Trophoblast cell (in vitro differentiated cells and primary cell): ENCODE data around the gene SLC22A23.

ENCODE experiments used
- DNase-seq, 2 donors: peaks; one replicate each; pipeline ENCODE4 v3.0.0-alpha.2; 2016
- H2AFZ ChIP-seq: 2 replicates; pipeline ENCODE4 v1.6.1; 2013; ENCODE audit warnings: low read length, moderate library complexity, mild to moderate bottlenecking; ENCODE audit not compliant: insufficient read depth, poor library complexity
- H2AK5ac ChIP-seq: 2 replicates; pipeline ENCODE4 v1.6.1; 2013; ENCODE audit warnings: mild to moderate bottlenecking, low read length
- H2BK120ac ChIP-seq: 2 replicates; pipeline ENCODE4 v1.6.1; 2013; ENCODE audit warnings: low read length, mild to moderate bottlenecking, moderate library complexity; ENCODE audit not compliant: insufficient read depth, poor library complexity
- H2BK12ac ChIP-seq: 2 replicates; pipeline ENCODE4 v1.6.1; 2013; ENCODE audit warnings: mild to moderate bottlenecking, low read length, moderate library complexity
- H2BK5ac ChIP-seq: 2 replicates; pipeline ENCODE4 v1.6.1; 2013; ENCODE audit warnings: low read length, low read depth, moderate library complexity, mild to moderate bottlenecking; ENCODE audit not compliant: poor library complexity
- H3K14ac ChIP-seq: 2 replicates; pipeline ENCODE4 v1.6.1; 2013; ENCODE audit warnings: mild to moderate bottlenecking, low read length
- H3K18ac ChIP-seq: 2 replicates; pipeline ENCODE4 v1.6.1; 2013; ENCODE audit warnings: mild to moderate bottlenecking, low read length
- H3K23ac ChIP-seq: 2 replicates; pipeline ENCODE4 v1.6.1; 2013; ENCODE audit warnings: low read length
- H3K27ac ChIP-seq: 2 replicates; pipeline ENCODE4 v1.5.1; 2013; ENCODE audit warnings: low read depth, mild to moderate bottlenecking, inconsistent platforms, low read length, moderate library complexity
- H3K27me3 ChIP-seq: 2 replicates; pipeline ENCODE4 v1.6.1; 2013; ENCODE audit warnings: inconsistent platforms, mild to moderate bottlenecking, low read length, moderate library complexity; ENCODE audit not compliant: insufficient read depth
- H3K36me3 ChIP-seq, 2 experiments: 1 replicate in 1 of 2; 2 replicates in 1 of 2; pipeline ENCODE4 v1.6.1; 2013; ENCODE audit warnings: low read length in 2 of 2, mild to moderate bottlenecking in 2 of 2, moderate library complexity in 1 of 2; ENCODE audit not compliant: insufficient read depth in 2 of 2, control insufficient read depth in 1 of 2
- H3K4ac ChIP-seq: 2 replicates; pipeline ENCODE4 v1.6.1; 2013; ENCODE audit warnings: low read depth, mild to moderate bottlenecking, low read length, moderate library complexity
- H3K4me1 ChIP-seq, 2 experiments: 1 replicate in 1 of 2; 2 replicates in 1 of 2; pipeline ENCODE4 v1.6.1; 2013; ENCODE audit warnings: low read length in 2 of 2, mild to moderate bottlenecking in 2 of 2, moderate library complexity in 1 of 2; ENCODE audit not compliant: insufficient read depth in 2 of 2, control insufficient read depth in 1 of 2
- H3K4me2 ChIP-seq: 2 replicates; pipeline ENCODE4 v1.6.1; 2013; ENCODE audit warnings: inconsistent platforms, mild to moderate bottlenecking, low read length, moderate library complexity
- H3K4me3 ChIP-seq: 2 replicates; pipeline ENCODE4 v1.5.1; 2013; ENCODE audit warnings: mild to moderate bottlenecking, low read depth, low read length, inconsistent platforms
- H3K79me1 ChIP-seq: one replicate; pipeline ENCODE4 v1.6.1; 2013; ENCODE audit warnings: low read length
- H3K79me2 ChIP-seq: 2 replicates; pipeline ENCODE4 v1.6.1; 2013; ENCODE audit warnings: low read length, mild to moderate bottlenecking; ENCODE audit not compliant: control insufficient read depth, insufficient read depth, poor library complexity
- H3K9ac ChIP-seq: 2 replicates; pipeline ENCODE4 v1.6.1; 2013; ENCODE audit warnings: mild to moderate bottlenecking, low read length
- H3K9me3 ChIP-seq: 2 replicates; pipeline ENCODE4 v1.6.1; 2013; ENCODE audit warnings: low read depth, mild to moderate bottlenecking, control low read depth, inconsistent platforms, low read length; ENCODE audit not compliant: insufficient read depth
- H4K12ac ChIP-seq: 2 replicates; pipeline ENCODE4 v1.6.1; 2013; ENCODE audit warnings: low read depth, mild to moderate bottlenecking, low read length, moderate library complexity
- H4K8ac ChIP-seq: 2 replicates; pipeline ENCODE4 v1.6.1; 2013; ENCODE audit warnings: low read depth, mild to moderate bottlenecking, low read length, moderate library complexity
- H4K91ac ChIP-seq: one replicate; pipeline ENCODE4 v1.6.1; 2013; ENCODE audit warnings: low read depth, mild to moderate bottlenecking, low read length, moderate library complexity
- WGBS: extraction: QIAGEN DNeasy Blood & Tissue Kit; methylation state at CpG from one replicate; pipeline ENCODE4 v1.1.7; 2013; ENCODE audit warnings: missing lambda C conversion rate; ENCODE audit not compliant: insufficient read length, insufficient coverage; ENCODE audit errors: extremely low coverage; 5-methylcytosine and 5-hydroxymethylcytosine counted together

Gene SLC22A23

DNA sequence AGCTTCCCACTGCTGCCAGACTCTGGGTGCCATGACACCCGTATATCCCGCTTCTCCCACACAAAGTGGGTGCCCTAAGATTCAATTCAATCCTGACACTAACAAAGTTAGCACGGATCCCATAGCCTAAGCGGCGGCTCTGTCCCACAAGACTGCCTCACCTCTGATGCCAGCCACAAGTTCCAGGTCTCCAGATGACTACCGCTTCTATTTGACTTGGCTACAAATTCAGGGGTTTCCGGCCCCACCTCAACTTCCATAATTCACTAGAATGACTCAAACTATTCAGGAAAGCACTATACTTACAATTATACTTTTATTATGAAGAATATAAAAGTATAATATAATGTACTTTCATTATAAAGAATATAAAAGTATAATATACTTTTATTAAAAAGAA lies 24.8 kb upstream of the SLC22A23 start:
- H3K14ac ChIP-seq, result no peak overlapping the region
- H4K91ac ChIP-seq, result no peak overlapping the region
- H3K9me3 ChIP-seq, result peaks cover 1% of the 10 kb centered on the region
- H2AFZ ChIP-seq, result no peak overlapping the region
- no peak for DNase-seq
- H2BK120ac ChIP-seq, result no peak overlapping the region
- H2AK5ac ChIP-seq, result no peak overlapping the region
- no CpG with 5 or more reads among the region's 7 CpGs for WGBS
- H3K36me3 ChIP-seq, result no peaks in the 10 kb centered on the region
- no peak overlapping the region for H2BK12ac ChIP-seq
- no peak overlapping the region for H3K4ac ChIP-seq
- H3K4me1 ChIP-seq, result no peaks in the 10 kb centered on the region
- H4K8ac ChIP-seq, result no peak overlapping the region
- no peak overlapping the region for H3K27ac ChIP-seq
- H3K4me3 ChIP-seq, result no peak overlapping the region
- H3K27me3 ChIP-seq, result no peaks in the 10 kb centered on the region
- no peaks in the 10 kb centered on the region for H3K79me2 ChIP-seq
- H3K4me2 ChIP-seq, result no peak overlapping the region
- H2BK5ac ChIP-seq, result no peak overlapping the region
- no peak overlapping the region for H3K23ac ChIP-seq
- H3K79me1 ChIP-seq, result no peaks in the 10 kb centered on the region
- H3K18ac ChIP-seq, result no peak overlapping the region
- no peak overlapping the region for H4K12ac ChIP-seq
- no peak overlapping the region for H3K9ac ChIP-seq

DNA sequence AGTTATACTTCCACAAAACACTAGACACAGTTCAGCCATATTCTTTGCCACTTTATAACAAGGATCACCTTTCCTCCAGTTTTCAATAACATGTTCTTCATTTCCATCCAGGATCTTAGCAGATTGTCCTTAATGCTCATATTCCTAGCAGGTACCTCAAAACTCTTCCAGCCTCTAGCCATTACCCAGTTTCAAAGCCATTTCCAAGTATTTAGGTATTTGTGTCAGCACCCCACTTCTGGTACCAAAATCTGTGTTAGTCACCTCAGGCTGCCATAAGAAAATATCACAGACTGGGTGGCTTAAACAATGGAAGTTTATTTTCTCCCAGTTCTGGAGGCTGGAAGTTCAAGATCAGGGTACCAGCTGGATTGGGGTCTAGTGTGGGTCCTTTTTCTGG lies 23.2 kb upstream of the SLC22A23 start:
- Histone ChIP-seq H3K79me2 (no peaks in the 10 kb centered on the region), H3K4me2 (no peak overlapping the region), H3K4me3 (no peak overlapping the region), H3K36me3 (no peaks in the 10 kb centered on the region), H2BK120ac (no peak overlapping the region), H2BK5ac (no peak overlapping the region), H3K14ac (no peak overlapping the region), H3K23ac (no peak overlapping the region), H3K27ac (no peak overlapping the region), H4K8ac (no peak overlapping the region), H3K79me1 (no peaks in the 10 kb centered on the region), H3K4me1 (no peaks in the 10 kb centered on the region), H3K4ac (no peak overlapping the region), H3K27me3 (no peaks in the 10 kb centered on the region), H2AK5ac (no peak overlapping the region), H3K9ac (no peak overlapping the region), H3K18ac (no peak overlapping the region), H3K9me3 (peaks cover 1% of the 10 kb centered on the region), H2BK12ac (no peak overlapping the region), H4K12ac (no peak overlapping the region), H2AFZ (no peak overlapping the region), H4K91ac (no peak overlapping the region)
- DNase-seq, result no peak

DNA sequence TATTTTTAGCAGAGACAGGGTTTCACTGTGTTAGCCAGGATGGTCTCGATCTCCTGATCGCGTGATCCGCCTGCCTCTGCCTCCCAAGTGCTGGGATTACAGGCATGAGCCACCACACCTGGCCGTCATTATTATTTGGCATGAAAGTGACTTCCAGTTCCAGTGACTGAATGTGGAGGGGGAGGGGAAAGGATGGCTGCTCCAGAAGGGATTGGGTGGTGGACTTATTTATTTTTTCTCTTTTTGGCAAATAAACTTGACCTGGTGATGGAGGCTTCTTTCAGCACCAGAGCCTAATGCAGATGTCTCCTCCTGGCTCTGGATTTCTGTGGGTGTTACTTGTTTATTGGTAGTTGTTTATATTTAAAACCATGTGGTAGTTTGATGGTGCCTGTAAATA lies 16.9 kb upstream of the SLC22A23 start:
- H4K8ac ChIP-seq, result no peak overlapping the region
- peaks cover 0 to 2% of the 10 kb centered on the region in 2 experiments for H3K4me1 ChIP-seq
- no peak overlapping the region for H2AK5ac ChIP-seq
- H2BK5ac ChIP-seq, result no peak overlapping the region
- no peak overlapping the region for H3K18ac ChIP-seq
- H4K12ac ChIP-seq, result no peak overlapping the region
- no peak overlapping the region for H3K4me3 ChIP-seq
- H3K79me1 ChIP-seq, result no peaks in the 10 kb centered on the region
- no peak overlapping the region for H3K23ac ChIP-seq
- H4K91ac ChIP-seq, result no peak overlapping the region
- H3K36me3 ChIP-seq, result no peaks in the 10 kb centered on the region
- DNase-seq, result no peak
- no peak overlapping the region for H3K27ac ChIP-seq
- no peak overlapping the region for H3K14ac ChIP-seq
- peak overlapping the region; percentile 66 for H2BK12ac ChIP-seq
- no peaks in the 10 kb centered on the region for H3K79me2 ChIP-seq
- H3K9ac ChIP-seq, result no peak overlapping the region
- no peak overlapping the region for H2BK120ac ChIP-seq
- no peaks in the 10 kb centered on the region for H3K27me3 ChIP-seq
- H2AFZ ChIP-seq, result no peak overlapping the region
- H3K9me3 ChIP-seq, result no peaks in the 10 kb centered on the region
- no peak overlapping the region for H3K4me2 ChIP-seq
- no CpG with 5 or more reads among the region's 5 CpGs for WGBS
- H3K4ac ChIP-seq, result no peak overlapping the region

DNA sequence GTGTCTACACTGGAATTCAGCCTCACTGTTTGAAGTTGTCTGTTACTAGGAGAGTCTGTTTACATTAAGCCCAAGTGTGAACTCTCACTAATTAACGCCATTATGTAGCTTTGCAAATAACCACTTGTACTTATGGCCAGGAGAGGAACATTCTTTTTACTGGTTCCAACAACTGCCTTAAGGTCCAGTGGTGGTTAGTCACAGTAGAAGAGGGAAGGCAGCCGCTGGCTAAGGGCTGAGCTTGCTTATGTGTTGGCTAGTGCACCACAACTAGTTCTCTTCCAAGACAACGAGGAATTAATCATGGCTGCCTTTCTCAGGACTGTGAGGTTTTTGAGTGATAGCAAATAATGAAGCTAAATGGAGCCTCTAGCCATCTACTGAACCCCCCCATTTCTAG lies 14.9 kb upstream of the SLC22A23 start:
- Histone ChIP-seq H3K27me3 (no peaks in the 10 kb centered on the region), H4K91ac (no peak overlapping the region), H2BK12ac (no peak overlapping the region), H2BK5ac (no peak overlapping the region), H3K4ac (no peak overlapping the region), H4K8ac (no peak overlapping the region), H2AK5ac (no peak overlapping the region), H3K9me3 (no peaks in the 10 kb centered on the region), H3K23ac (no peak overlapping the region), H2BK120ac (no peak overlapping the region), H4K12ac (no peak overlapping the region), H3K27ac (no peak overlapping the region), H3K4me2 (no peak overlapping the region), H3K18ac (no peak overlapping the region), H2AFZ (no peak overlapping the region), H3K14ac (no peak overlapping the region), H3K79me2 (no peaks in the 10 kb centered on the region), H3K4me1 (peaks cover 2 to 3% of the 10 kb centered on the region in 2 experiments), H3K79me1 (no peaks in the 10 kb centered on the region), H3K4me3 (no peak overlapping the region), H3K36me3 (no peaks in the 10 kb centered on the region), H3K9ac (no peak overlapping the region)
- no peak for DNase-seq
- WGBS, result no CpG with 5 or more reads among the region's 3 CpGs
